ENCODE measurements around the gene FGF19.

FGF19 gene

GRCh38 chr11:69703768-69704507 lies at the start of gene FGF19:
Gene FGF19 (minus strand): TSS chr11:69704022. CDS start chr11:69703876, 146 bp downstream.
- no peak for DNase-seq

- DNase-seq = no peak
Observed at GRCh38 chr11:69752890-69753289, 49.1 kb upstream of the FGF19 start.

GRCh38 chr11:69750875-69751597 lies 47.2 kb upstream of the FGF19 start:
- no peak for DNase-seq

DNA sequence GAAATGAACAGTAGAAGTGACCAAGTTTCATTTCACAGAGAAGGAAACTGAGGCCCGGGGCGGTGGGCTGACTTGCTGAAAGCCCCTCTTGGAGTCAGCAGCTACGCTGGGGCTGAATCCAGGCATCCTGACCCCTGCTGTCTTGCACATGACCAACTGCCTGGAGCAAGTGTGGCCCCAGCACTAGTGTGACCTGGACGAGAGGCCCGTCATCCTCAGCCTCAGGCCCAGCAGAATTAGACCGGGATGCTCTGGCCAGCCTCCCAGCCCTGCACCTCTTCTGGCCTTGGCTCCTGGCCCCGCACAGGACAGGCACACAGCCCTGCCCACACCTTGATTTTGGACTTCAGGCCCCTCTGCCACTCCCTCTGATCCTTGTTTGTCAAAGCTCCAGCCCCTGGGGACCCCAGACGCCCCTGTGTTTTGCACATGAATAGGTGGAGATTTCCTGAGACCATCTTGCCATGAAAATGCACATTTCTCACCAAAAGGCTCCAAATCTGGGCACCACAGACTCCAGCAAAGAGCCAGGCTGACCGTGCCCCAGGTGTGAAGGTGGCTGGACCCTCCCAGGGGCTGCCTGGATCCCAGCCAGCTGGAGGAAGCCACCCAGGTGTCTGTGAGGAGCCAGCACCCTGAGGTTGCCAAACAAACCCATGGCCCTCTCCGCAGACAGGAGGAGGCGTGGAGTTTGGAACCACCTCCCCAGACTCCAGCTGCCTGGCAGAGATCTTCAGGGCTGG lies 46.5 kb upstream of the FGF19 start:
- no peak for DNase-seq

DNA sequence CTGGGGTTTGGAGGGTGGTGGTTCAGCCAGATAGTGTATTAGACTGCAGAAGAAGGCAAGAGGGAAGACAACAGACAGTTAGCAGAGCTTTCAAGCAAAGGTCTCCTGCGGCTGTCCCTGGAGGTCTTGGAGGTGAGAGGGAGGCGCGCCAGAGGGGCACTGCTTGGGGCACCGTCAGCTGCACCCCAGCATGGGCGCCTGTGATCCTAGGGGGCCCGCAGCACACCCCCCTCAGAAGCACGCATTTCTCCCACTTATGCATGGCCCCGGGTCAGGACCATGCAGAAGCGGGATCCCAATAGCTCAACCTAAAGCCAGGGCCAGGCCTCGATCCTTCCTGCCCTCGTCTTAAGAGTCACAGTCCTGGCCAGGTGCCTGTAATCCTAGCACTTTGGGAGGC lies 44.8 kb upstream of the FGF19 start:
- no peak for DNase-seq

GRCh38 chr11:69746752-69747742 lies 43.2 kb upstream of the FGF19 start:
- no peak for DNase-seq

- no peak for DNase-seq
Observed at GRCh38 chr11:69746140-69746539, 42.3 kb upstream of the FGF19 start.

DNA sequence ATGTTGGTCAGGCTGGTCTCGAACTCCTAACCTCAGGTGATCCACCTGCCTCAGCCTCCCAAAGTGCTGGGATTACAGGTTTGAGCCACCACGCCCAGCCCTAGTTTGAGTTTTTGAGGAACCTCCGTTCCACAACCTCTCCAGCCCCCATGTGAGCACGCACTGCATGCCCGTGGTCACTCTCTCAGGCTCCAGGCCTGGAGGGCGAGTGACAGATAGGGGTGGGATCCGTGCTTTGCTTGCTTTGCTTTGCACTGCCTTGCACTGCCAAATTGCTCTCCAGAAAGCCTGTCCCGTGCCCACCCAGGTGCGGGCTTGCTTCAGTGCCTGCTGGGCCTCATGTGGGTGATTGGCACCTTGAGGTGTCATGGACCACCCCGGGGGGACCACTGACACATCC lies 41.4 kb upstream of the FGF19 start:
- no peak for DNase-seq

GRCh38 chr11:69744435-69744834 lies 40.6 kb upstream of the FGF19 start:
- DNase-seq = no peak

GRCh38 chr11:69734841-69735240 lies 31.0 kb upstream of the FGF19 start:
- DNase-seq = no peak

DNA sequence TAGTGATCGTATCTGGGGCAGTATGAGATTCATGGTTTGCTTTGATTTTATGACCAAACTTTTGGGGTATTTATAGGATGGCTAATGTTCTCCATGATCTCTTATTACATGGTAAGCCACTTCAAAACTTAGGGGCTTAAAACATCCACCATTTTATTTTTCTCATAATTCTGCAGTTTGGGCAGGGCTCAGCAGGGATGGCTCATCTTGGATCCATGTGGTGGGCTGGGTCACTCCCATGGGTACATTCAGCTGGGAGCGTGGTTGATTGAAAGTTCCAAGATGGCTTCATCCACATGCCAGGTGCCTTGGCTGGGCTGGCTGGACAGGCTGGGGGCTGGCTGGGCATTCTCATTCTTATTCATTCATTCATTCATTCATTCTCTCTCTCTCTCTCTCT lies 30.5 kb upstream of the FGF19 start:
- no peak for DNase-seq

DNA sequence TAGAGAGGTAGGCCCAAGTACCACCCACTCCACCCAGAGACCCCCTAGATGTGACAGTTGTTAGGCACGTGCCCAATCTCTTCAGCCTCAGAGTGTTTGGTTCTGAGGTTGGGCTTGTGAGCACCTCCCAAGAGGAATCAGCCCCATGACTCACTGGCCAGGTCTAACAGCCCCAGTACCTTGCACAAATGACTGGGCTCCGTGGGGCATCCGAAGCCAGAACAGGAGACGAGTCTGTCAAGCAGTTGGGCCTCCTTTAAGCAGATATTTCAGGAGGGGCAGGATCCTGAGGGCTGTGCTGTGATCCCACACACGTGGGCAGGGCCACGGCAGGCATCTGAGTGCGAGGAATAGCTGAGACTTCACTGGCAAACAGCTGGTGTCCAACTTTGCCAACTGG lies 29.1 kb upstream of the FGF19 start:
- DNase-seq = no peak

DNA sequence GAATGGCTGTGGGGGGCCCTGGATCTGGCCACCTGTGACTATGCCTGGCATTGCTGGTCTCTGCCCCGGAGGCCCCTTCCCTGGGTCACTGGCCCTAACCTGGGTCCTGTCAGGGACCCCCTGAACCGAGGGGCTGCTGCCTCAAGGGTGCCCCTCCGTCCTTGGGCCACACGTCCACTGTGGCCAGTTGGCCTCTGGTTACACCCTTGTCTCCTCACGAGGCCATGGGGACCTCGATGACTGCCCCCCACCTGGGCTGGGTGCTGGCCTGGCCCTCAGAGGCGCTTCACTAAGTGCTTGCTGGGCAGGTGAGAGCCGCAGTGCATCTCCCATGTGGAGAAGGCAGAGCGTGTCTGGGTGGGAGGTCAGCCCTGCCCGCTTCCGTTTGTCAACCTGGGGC lies 27.3 kb upstream of the FGF19 start:
- no peak for DNase-seq

- no peak for DNase-seq
Observed at GRCh38 chr11:69730500-69730899, 26.7 kb upstream of the FGF19 start.

- DNase-seq = no peak
Observed at GRCh38 chr11:69729252-69729651, 25.4 kb upstream of the FGF19 start.

- no peak for DNase-seq
Observed at GRCh38 chr11:69727266-69727665, 23.4 kb upstream of the FGF19 start.

DNA sequence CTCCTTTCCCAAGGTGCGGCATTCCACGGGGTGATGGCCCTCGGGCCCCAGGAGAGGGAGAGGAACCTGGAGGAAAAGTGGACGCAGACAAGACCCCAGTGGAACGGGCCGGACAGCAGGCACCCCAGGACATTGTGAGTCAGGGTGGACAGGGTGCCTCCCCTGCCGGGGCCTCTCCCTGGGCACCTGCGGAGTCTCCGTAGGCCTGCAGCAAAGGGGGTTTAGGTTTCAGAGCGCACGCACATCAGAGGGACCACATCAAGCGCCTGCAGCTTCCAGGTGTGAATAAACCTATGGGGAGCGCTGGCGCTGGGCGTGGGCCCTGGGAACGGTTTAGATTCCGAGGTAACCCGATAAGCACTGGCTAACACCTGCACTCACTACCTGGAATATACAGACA lies 22.7 kb upstream of the FGF19 start:
- DNase-seq = no peak

- DNase-seq = no peak
Observed at GRCh38 chr11:69726019-69726418, 22.2 kb upstream of the FGF19 start.

- DNase-seq = no peak
Observed at GRCh38 chr11:69721745-69722144, 17.9 kb upstream of the FGF19 start.

GRCh38 chr11:69721106-69721505 lies 17.3 kb upstream of the FGF19 start:
- no peak for DNase-seq

DNA sequence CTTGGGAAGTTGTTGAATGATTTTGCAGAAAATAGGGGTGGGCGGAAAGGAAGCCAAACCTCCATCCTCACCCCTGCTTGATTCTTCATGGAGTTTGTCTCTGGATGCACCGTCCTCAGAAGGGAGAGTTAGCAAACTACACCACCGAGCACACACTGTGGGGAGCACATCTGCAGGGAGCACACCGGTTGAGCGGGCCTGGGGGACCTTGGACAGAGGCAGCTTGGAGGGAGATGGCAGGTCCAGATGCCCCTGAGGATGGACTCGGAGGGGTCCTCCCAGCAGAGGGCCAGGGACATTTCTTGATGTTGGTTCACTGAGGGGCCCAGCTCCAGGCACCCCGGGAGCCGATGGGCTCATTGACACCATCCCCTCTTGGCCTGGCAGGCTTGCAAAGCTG lies 15.1 kb upstream of the FGF19 start:
- DNase-seq = no peak

DNA sequence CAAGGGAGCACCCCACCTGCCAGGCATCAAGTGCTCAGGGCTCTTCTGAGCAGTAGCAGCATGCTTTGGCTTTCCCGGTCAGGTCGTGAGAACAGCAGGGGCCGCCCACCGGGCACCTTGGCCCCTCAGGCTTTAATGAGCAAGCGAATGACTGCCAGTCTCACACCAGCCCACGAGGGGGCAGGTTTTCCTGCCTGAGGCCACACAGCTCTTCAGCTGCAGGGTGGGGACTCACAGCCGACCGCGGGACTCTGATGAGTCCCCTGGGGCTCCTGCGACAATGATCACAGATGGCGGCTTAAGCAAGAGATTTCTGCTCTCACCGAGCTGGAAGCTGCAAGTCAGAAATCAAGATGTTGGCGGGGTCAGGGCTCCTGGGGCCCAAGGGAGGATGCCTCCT lies 14.3 kb upstream of the FGF19 start:
- DNase-seq = no peak
